ENCODE data around the gene ATP5F1D.

ATP5F1D gene

GRCh38 chr19:1234955-1235380, 6.6 kb upstream of the ATP5F1D start:
- no peaks in the 10 kb centered on the region for H4K20me1 ChIP-seq (ENCODE audit: insufficient read depth)
- no peaks in the 10 kb centered on the region for H3K36me3 ChIP-seq (ENCODE audit: insufficient read depth)
- no peak overlapping the region for H3K9ac ChIP-seq
- H2AFZ ChIP-seq (ENCODE audit: low read depth): no peak overlapping the region
- H3K4me3 ChIP-seq (IDR thresholded peaks at IDR 0.05; ENCODE audit: insufficient read depth, low read depth, low read length): no peak overlapping the region
- peaks cover 4% of the 10 kb centered on the region for H3K4me1 ChIP-seq (ENCODE audit: low read depth, poor library complexity, severe bottlenecking)
- H3K4me2 ChIP-seq: no peak overlapping the region
- TF ChIP-seq, protein P1, sequence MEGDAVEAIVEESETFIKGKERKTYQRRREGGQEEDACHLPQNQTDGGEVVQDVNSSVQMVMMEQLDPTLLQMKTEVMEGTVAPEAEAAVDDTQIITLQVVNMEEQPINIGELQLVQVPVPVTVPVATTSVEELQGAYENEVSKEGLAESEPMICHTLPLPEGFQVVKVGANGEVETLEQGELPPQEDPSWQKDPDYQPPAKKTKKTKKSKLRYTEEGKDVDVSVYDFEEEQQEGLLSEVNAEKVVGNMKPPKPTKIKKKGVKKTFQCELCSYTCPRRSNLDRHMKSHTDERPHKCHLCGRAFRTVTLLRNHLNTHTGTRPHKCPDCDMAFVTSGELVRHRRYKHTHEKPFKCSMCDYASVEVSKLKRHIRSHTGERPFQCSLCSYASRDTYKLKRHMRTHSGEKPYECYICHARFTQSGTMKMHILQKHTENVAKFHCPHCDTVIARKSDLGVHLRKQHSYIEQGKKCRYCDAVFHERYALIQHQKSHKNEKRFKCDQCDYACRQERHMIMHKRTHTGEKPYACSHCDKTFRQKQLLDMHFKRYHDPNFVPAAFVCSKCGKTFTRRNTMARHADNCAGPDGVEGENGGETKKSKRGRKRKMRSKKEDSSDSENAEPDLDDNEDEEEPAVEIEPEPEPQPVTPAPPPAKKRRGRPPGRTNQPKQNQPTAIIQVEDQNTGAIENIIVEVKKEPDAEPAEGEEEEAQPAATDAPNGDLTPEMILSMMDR (conservative IDR thresholded peaks at IDR 0.05; ENCODE audit: low read depth, low read length): no peak
- H3K27me3 ChIP-seq (ENCODE audit: insufficient read depth, low read depth): peaks cover 24% of the 10 kb centered on the region
- no peaks in the 10 kb centered on the region for H3K79me2 ChIP-seq (ENCODE audit: insufficient read depth, low read depth)
- no peak overlapping the region for H3K27ac ChIP-seq

DNA sequence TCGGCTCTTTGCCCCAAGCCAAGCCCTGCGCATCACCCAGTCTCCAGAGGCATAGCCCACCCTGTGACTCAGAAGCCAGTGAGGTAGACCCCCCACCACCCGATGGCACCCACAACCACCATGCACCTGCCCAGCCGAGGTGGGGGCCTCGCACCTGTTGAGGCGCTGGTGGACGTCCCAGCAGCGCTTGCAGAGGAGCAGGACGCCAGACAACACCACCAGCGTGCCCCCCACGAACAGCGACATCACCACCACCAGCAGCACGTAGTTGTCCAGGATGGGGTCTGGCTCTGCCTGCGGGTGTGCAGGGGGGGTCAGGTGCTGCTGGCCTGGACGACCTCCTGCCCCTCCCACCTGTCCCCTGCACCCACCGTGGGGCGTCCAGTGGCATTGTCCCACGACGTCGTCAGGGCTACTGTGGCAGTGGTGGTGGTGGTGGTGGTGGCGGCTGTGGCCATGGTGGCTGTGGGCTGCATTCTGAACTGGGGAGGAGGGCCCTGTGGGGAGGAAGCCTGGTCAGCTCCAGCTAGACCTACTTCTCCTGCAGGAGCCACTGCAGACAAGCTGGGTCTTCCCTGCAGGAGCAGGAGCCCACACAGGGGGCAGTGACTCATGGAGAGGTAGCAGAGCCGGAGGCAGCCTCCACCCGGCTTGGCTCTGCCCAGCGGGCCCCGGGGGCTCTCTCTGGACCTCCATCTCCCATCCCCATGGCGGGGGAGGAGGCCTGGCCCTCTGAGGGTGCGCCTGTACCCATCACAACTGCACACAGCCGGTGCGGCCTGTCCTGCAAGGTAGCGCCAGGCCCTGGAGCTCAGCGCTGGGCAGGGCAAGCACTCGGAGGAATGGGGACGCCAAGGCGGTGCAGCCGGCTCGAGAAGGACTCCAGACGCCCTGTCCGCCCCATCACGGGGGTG, 5.7 kb upstream of the ATP5F1D start:
- no peak overlapping the region for H3K4me2 ChIP-seq
- no peaks in the 10 kb centered on the region for H4K20me1 ChIP-seq (ENCODE audit: insufficient read depth)
- peaks cover 7% of the 10 kb centered on the region for H3K4me1 ChIP-seq (ENCODE audit: low read depth, poor library complexity, severe bottlenecking)
- no peak overlapping the region for H3K4me3 ChIP-seq (IDR thresholded peaks at IDR 0.05; ENCODE audit: insufficient read depth, low read depth, low read length)
- no peaks in the 10 kb centered on the region for H3K79me2 ChIP-seq (ENCODE audit: insufficient read depth, low read depth)
- TF ChIP-seq, protein P1 (conservative IDR thresholded peaks at IDR 0.05; ENCODE audit: low read depth, low read length): no peak
- no peak overlapping the region for H3K9ac ChIP-seq
- H3K27me3 ChIP-seq (ENCODE audit: insufficient read depth, low read depth): peaks cover 24% of the 10 kb centered on the region
- no peaks in the 10 kb centered on the region for H3K36me3 ChIP-seq (ENCODE audit: insufficient read depth)
- H3K27ac ChIP-seq: no peak overlapping the region
- H2AFZ ChIP-seq (ENCODE audit: low read depth): no peak overlapping the region

- H3K36me3 ChIP-seq (ENCODE audit: insufficient read depth): no peaks in the 10 kb centered on the region
- no peak overlapping the region for H3K4me3 ChIP-seq (IDR thresholded peaks at IDR 0.05; ENCODE audit: insufficient read depth, low read depth, low read length)
- no peak overlapping the region for H3K9ac ChIP-seq
- TF ChIP-seq, protein P1 (conservative IDR thresholded peaks at IDR 0.05; ENCODE audit: low read depth, low read length): no peak
- H3K27me3 ChIP-seq (ENCODE audit: insufficient read depth, low read depth): peaks cover 24% of the 10 kb centered on the region
- peaks cover 12% of the 10 kb centered on the region for H3K4me1 ChIP-seq (ENCODE audit: low read depth, poor library complexity, severe bottlenecking)
- H3K79me2 ChIP-seq (ENCODE audit: insufficient read depth, low read depth): no peaks in the 10 kb centered on the region
- H2AFZ ChIP-seq (ENCODE audit: low read depth): no peak overlapping the region
- no peak overlapping the region for H3K27ac ChIP-seq
- H3K4me2 ChIP-seq: no peak overlapping the region
- no peaks in the 10 kb centered on the region for H4K20me1 ChIP-seq (ENCODE audit: insufficient read depth)
Measured at GRCh38 chr19:1236576-1236975, 5.0 kb upstream of the ATP5F1D start.

DNA sequence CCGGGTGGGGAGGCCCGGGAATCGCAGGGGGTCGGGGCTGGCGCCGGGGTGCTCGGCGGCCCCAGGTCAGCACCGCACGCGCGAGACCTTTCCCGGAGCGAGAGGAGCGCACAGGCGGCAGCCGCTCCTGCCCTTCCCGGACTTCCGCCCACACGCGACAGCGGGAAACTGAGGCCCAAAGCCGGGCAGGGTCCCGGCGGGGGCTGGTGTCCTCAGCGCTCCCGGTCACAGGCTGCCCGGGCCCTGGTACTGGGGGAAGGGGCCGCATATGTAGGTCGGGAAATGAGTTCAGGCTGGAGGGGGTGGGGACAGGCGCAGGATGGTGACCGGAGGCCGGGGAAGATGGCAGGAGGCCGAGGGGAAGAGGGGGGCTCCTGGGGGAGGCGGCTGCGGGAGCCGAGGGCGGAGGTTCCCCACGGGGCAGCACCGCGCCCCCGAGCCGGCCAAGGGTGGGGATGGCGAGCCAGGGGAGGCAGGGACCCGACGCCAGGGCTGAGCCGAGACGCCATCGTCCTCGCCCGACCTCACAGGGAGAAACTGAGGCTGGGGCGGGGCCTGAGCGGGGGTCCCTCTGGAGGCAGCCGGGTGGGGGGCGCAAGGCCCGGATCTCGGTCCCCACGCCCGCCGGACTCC, 4.4 kb upstream of the ATP5F1D start:
- no peaks in the 10 kb centered on the region for H3K36me3 ChIP-seq (ENCODE audit: insufficient read depth)
- H3K9ac ChIP-seq: no peak overlapping the region
- H3K4me3 ChIP-seq (IDR thresholded peaks at IDR 0.05; ENCODE audit: insufficient read depth, low read depth, low read length): no peak overlapping the region
- H3K4me2 ChIP-seq: peak overlapping the region; percentile 66
- TF ChIP-seq, protein P1 (conservative IDR thresholded peaks at IDR 0.05; ENCODE audit: low read depth, low read length): no peak
- H3K27ac ChIP-seq: no peak overlapping the region
- H4K20me1 ChIP-seq (ENCODE audit: insufficient read depth): no peaks in the 10 kb centered on the region
- peak overlapping the region; percentile 30; the same call in 1 of the 2 replicates for H2AFZ ChIP-seq (ENCODE audit: low read depth)
- peaks cover 24% of the 10 kb centered on the region for H3K27me3 ChIP-seq (ENCODE audit: insufficient read depth, low read depth)
- peaks cover 5% of the 10 kb centered on the region; the same call in 1 of the 2 replicates for H3K79me2 ChIP-seq (ENCODE audit: insufficient read depth, low read depth)
- H3K4me1 ChIP-seq (ENCODE audit: low read depth, poor library complexity, severe bottlenecking): peaks cover 12% of the 10 kb centered on the region
